HL-60 (cell line): ENCODE results near the gene SUMF1.

Experiments used
- DNase-seq, 2 experiments: peaks; one replicate each; pipeline ENCODE4 v3.0.0-alpha.2; 2010 to 2020; ENCODE audit warnings: low read depth in 1 of 2, low spot score in 1 of 2
- H3K27ac ChIP-seq: fragments of 250-450 bp; sonication (Bioruptor Pico); replicated peaks from 2 replicates; pipeline ENCODE4 v1.5.1; 2020; ENCODE audit warnings: mild to moderate bottlenecking, moderate library complexity
- H3K27me3 ChIP-seq: fragments of 250-450 bp; sonication (Bioruptor Pico); 2 replicates; pipeline ENCODE4 v1.5.1; 2021; ENCODE audit warnings: mild to moderate bottlenecking, moderate library complexity; ENCODE audit not compliant: insufficient read depth, poor library complexity, severe bottlenecking
- H3K4me3 ChIP-seq: replicated peaks from 2 replicates; pipeline ENCODE4 v1.5.1; 2011; ENCODE audit warnings: mild to moderate bottlenecking, control low read depth, low read length; ENCODE audit not compliant: insufficient read depth
- GABPA ChIP-seq: IDR thresholded peaks from 2 replicates; pipeline ENCODE4 v1.6.1; 2012; ENCODE audit warnings: low read depth
- POLR2AphosphoS5 ChIP-seq: IDR thresholded peaks from 2 replicates; pipeline ENCODE4 v1.6.1; 2012; ENCODE audit warnings: low read depth
- REST ChIP-seq: IDR thresholded peaks from 2 replicates; pipeline ENCODE4 v1.6.1; 2012; ENCODE audit warnings: low read depth; ENCODE audit not compliant: insufficient replicate concordance
- SPI1 ChIP-seq: IDR thresholded peaks from 2 replicates; pipeline ENCODE4 v1.6.1; 2012; ENCODE audit warnings: low read depth, mild to moderate bottlenecking, borderline replicate concordance
- TF ChIP-seq, protein P1 (sequence below): IDR thresholded peaks from one replicate; pipeline ENCODE4 v1.5.1; 2011; ENCODE audit warnings: low read length, control low read depth, inconsistent platforms; ENCODE audit not compliant: insufficient read depth

The SUMF1 gene

GRCh38 chr3:4501927-4502326, 34.9 kb upstream of the SUMF1 start:
- DNase-seq = no peak
- no peak for TF ChIP-seq REST
- TF ChIP-seq, protein P1, sequence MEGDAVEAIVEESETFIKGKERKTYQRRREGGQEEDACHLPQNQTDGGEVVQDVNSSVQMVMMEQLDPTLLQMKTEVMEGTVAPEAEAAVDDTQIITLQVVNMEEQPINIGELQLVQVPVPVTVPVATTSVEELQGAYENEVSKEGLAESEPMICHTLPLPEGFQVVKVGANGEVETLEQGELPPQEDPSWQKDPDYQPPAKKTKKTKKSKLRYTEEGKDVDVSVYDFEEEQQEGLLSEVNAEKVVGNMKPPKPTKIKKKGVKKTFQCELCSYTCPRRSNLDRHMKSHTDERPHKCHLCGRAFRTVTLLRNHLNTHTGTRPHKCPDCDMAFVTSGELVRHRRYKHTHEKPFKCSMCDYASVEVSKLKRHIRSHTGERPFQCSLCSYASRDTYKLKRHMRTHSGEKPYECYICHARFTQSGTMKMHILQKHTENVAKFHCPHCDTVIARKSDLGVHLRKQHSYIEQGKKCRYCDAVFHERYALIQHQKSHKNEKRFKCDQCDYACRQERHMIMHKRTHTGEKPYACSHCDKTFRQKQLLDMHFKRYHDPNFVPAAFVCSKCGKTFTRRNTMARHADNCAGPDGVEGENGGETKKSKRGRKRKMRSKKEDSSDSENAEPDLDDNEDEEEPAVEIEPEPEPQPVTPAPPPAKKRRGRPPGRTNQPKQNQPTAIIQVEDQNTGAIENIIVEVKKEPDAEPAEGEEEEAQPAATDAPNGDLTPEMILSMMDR = no peak
- no peak for TF ChIP-seq GABPA
- TF ChIP-seq SPI1 = no peak
- TF ChIP-seq POLR2AphosphoS5 = no peak
- no peak overlapping the region for H3K27ac ChIP-seq
- H3K4me3 ChIP-seq = no peak overlapping the region
- H3K27me3 ChIP-seq = no peaks in the 10 kb centered on the region

- DNase-seq = no peak
- Histone ChIP-seq H3K27me3 (no peaks in the 10 kb centered on the region), H3K4me3 (no peak overlapping the region), H3K27ac (no peak overlapping the region)
- no peak for TF ChIP-seq SPI1
- TF ChIP-seq POLR2AphosphoS5 = no peak
- no peak for TF ChIP-seq REST
- TF ChIP-seq, protein P1 = no peak
- TF ChIP-seq GABPA = no peak
These were observed 34.4 kb upstream of the SUMF1 start for GRCh38 chr3:4501437-4501836.

GRCh38 chr3:4498446-4498845, 31.4 kb upstream of the SUMF1 start:
- no peak overlapping the region for H3K4me3 ChIP-seq
- no peak for DNase-seq
- H3K27me3 ChIP-seq = no peaks in the 10 kb centered on the region
- H3K27ac ChIP-seq = no peak overlapping the region
- no peak for TF ChIP-seq GABPA
- no peak for TF ChIP-seq POLR2AphosphoS5
- no peak for TF ChIP-seq SPI1
- TF ChIP-seq, protein P1 = no peak
- TF ChIP-seq REST = no peak
